GM12878 (cell line): Measurements from ENCODE around the gene TMEM14C. TPM values are rescaled to one million over a fixed set of nuclear protein-coding genes. Genes with fewer than 3 reads are reported as not detected.

Experiments
- ATAC-seq: fragments of 200-7000 bp; cut with Tn5 transposase; 3 replicates; pipeline ENCODE4 v1.9.1; 2020; ENCODE audit warnings: mild to moderate bottlenecking, moderate library complexity
- BruUV-seq: library from RNA; stranded (reverse); fragments of 400-500 nt; replicated peaks from 2 replicates; lab custom pipeline; 2021; lab: Mats Ljungman, UMichigan
- CTCF ChIA-PET: fragments of 300-600 bp; sonication (Branson Sonifier 250); formaldehyde crosslinking; extraction: SDS; loops from one replicate; lab custom pipeline; 2021; ENCODE audit warnings: inconsistent platforms; lab: Yijun Ruan, JAX
- POLR2A ChIA-PET: fragments of 350-600 bp; formaldehyde crosslinking; extraction: SDS; loops from one replicate; lab custom pipeline; 2021; ENCODE audit warnings: inconsistent platforms; lab: Charles Lee
- RAD21 ChIA-PET: fragments of 300-600 bp; sonication (Branson Sonifier 250); formaldehyde crosslinking; loops from one replicate; lab custom pipeline; 2023; ENCODE audit warnings: antibody characterized with exemption; ENCODE audit not compliant: unreplicated experiment; lab: Charles Lee
- SMC1A ChIA-PET: fragments of 300-600 bp; sonication (Branson Sonifier 250); formaldehyde crosslinking; loops from one replicate; lab custom pipeline; 2023; ENCODE audit not compliant: unreplicated experiment, uncharacterized antibody; lab: Charles Lee
- DNase-seq: peaks from one replicate; pipeline ENCODE4 v3.0.0-alpha.2; 2011; ENCODE audit warnings: low read depth, low spot score
- FAIRE-seq: peaks from 3 replicates; lab custom pipeline; 2011; peaks lifted over from hg19 to GRCh38; lab: Jason Lieb, UNC
- H2AFZ ChIP-seq: 2 replicates; pipeline ENCODE4 v1.6.0; 2011; ENCODE audit warnings: low read depth, low read length, control low read depth; ENCODE audit not compliant: control insufficient read depth
- H3K27ac ChIP-seq: 2 replicates; pipeline ENCODE4 v1.5.1; 2011; ENCODE audit warnings: control low read depth; ENCODE audit not compliant: control insufficient read depth, insufficient read depth
- H3K27me3 ChIP-seq, 2 experiments: replicated peaks in 1 of 2; 2 replicates each; pipeline versions ENCODE4 v1.6.0 to v1.6.1; 2011; ENCODE audit warnings: low read length in 1 of 2; ENCODE audit not compliant: control insufficient read depth in 2 of 2, insufficient read depth in 2 of 2
- H3K36me3 ChIP-seq, 2 experiments: 2 replicates each; pipeline ENCODE4 v1.5.1; 2011; ENCODE audit warnings: low read length in 1 of 2; ENCODE audit not compliant: control insufficient read depth in 2 of 2, insufficient read depth in 2 of 2
- H3K4me1 ChIP-seq: 2 replicates; pipeline ENCODE4 v1.6.1; 2011; ENCODE audit warnings: mild to moderate bottlenecking, low read length, moderate library complexity, mixed read lengths; ENCODE audit not compliant: control insufficient read depth, insufficient read depth
- H3K4me2 ChIP-seq: 2 replicates; pipeline ENCODE4 v1.6.0; 2011; ENCODE audit warnings: control low read depth; ENCODE audit not compliant: control insufficient read depth, insufficient read depth
- H3K4me3 ChIP-seq: fragments of 200-600 bp; sonication (generic); 2 replicates; pipeline ENCODE4 v1.5.1; 2016
- H3K79me2 ChIP-seq: 2 replicates; pipeline ENCODE4 v1.6.0; 2011; ENCODE audit warnings: low read length; ENCODE audit not compliant: control insufficient read depth, insufficient read depth
- H3K9ac ChIP-seq: 2 replicates; pipeline ENCODE4 v1.8.0; 2011; ENCODE audit warnings: low read length, control low read depth, mixed read lengths; ENCODE audit not compliant: control insufficient read depth, insufficient read depth
- H3K9me3 ChIP-seq: replicated peaks from 3 replicates; pipeline ENCODE4 v1.5.1; 2011; ENCODE audit warnings: mild to moderate bottlenecking, low read length; ENCODE audit not compliant: control insufficient read depth, insufficient read depth
- H4K20me1 ChIP-seq: 2 replicates; pipeline ENCODE4 v1.6.0; 2011; ENCODE audit not compliant: control insufficient read depth, insufficient read depth
- BMI1 ChIP-seq: fragments of 450-650 bp; IDR thresholded peaks from 2 replicates; pipeline ENCODE4 v1.6.1; 2016; ENCODE audit warnings: mild to moderate bottlenecking, moderate library complexity, borderline replicate concordance
- CBFB ChIP-seq: IDR thresholded peaks from 2 replicates; pipeline ENCODE4 v1.6.1; 2016; ENCODE audit warnings: antibody characterized with exemption, low read depth
- CEBPB ChIP-seq, 2 experiments: fragments of 150-350 bp in 1 of 2; IDR thresholded peaks; 2 replicates each; pipeline ENCODE4 v1.6.1; 2012 to 2014; ENCODE audit warnings: low read depth in 2 of 2, low read length in 2 of 2, borderline replicate concordance in 1 of 2, inconsistent platforms in 1 of 2
- CREB1 ChIP-seq: IDR thresholded peaks from 2 replicates; pipeline ENCODE4 v1.6.1; 2012; ENCODE audit warnings: low read depth, mild to moderate bottlenecking, inconsistent platforms
- IKZF2 ChIP-seq, 2 experiments: fragments of 450-650 bp; IDR thresholded peaks; 2 replicates each; pipeline ENCODE4 v1.6.1; 2017; ENCODE audit warnings: mild to moderate bottlenecking in 2 of 2, moderate library complexity in 2 of 2
- MYB ChIP-seq: fragments of 150-350 bp; IDR thresholded peaks from 2 replicates; pipeline ENCODE4 v1.6.1; 2014; ENCODE audit warnings: mild to moderate bottlenecking, low read depth, low read length, borderline replicate concordance
- NFXL1 ChIP-seq: fragments of 450-650 bp; IDR thresholded peaks from 2 replicates; pipeline ENCODE4 v1.6.1; 2017; ENCODE audit warnings: antibody characterized with exemption, mild to moderate bottlenecking, borderline replicate concordance
- RCOR1 ChIP-seq: conservative IDR thresholded peaks from 2 replicates; pipeline ENCODE4 v1.6.1; 2012; ENCODE audit warnings: low read depth, low read length, improper control_type of control experiment
- TCF3 ChIP-seq: IDR thresholded peaks from 2 replicates; pipeline ENCODE4 v1.6.1; 2012; ENCODE audit warnings: low read depth, mild to moderate bottlenecking, low read length, borderline replicate concordance; ENCODE audit not compliant: insufficient read depth
- YY1 ChIP-seq: IDR thresholded peaks from 2 replicates; pipeline ENCODE4 v1.6.1; 2011; ENCODE audit warnings: low read depth, mild to moderate bottlenecking, low read length
- ZBTB33 ChIP-seq: fragments of 450-650 bp; IDR thresholded peaks from 2 replicates; pipeline ENCODE4 v1.6.1; 2017; ENCODE audit warnings: mild to moderate bottlenecking
- WGBS: methylation state at CpG from one replicate; pipeline ENCODE4 v1.1.6; 2016; ENCODE audit warnings: low lambda C conversion rate; ENCODE audit not compliant: insufficient replicate concordance, insufficient coverage; ENCODE audit errors: missing lambda C conversion rate; 5-methylcytosine and 5-hydroxymethylcytosine counted together
- in situ Hi-C: fragments of 300-500 bp; cut with MboI; formaldehyde crosslinking; loops from 9 replicates; pipeline ENCODE4 v1.14.3; 2018; ENCODE audit warnings: mixed read lengths
- intact Hi-C: fragments of 100-400 bp; cut with micrococcal nuclease; formaldehyde crosslinking; loops from one replicate; pipeline ENCODE4 v1.14.2; 2022; ENCODE audit not compliant: unreplicated experiment
- polyA plus RNA-seq, 11 experiments: library from polyadenylated mRNA; depleted of rRNA in 4 of 11; unstranded in 6 of 11; stranded (reverse) in 5 of 11; fragments of >200 nt; fragmentation: Nextera tagmentation in 4 of 11; fragmentation: Illumina TruSeq in 1 of 11; extraction: Ambion mirVana in 4 of 11; extraction: Trizol in 1 of 11; gene quantifications; 1 replicate in 1 of 11; 2 replicates in 10 of 11; pipeline versions ENCODE4 v1.2.1 to v1.2.3, GENCODE V29; 2011 to 2016; ENCODE audit warnings: inconsistent platforms in 2 of 11, missing spikeins in 2 of 11, low read depth in 1 of 11
- total RNA-seq, 4 experiments: library from RNA; depleted of rRNA in 3 of 4; stranded (reverse); fragments of >200 nt in 3 of 4; fragmentation: Illumina TruSeq in 1 of 4; extraction: Trizol in 1 of 4; gene quantifications; 2 replicates each; pipeline versions ENCODE4 v1.2.1 to v1.2.3, GENCODE V29; 2013 to 2021

The TMEM14C gene
- total and polyA plus RNA-seq, 10 of the 15 experiments (the other 5 are each of a cell fraction or from before 2014, with no cell fraction given): 66.0 to 224 (median 134) TPM

GRCh38 chr6:10676403-10676802, 46.5 kb upstream of the TMEM14C start:
- ChIA-PET RAD21 (no interaction called here), CTCF (no interaction called here), POLR2A (no interaction called here), SMC1A (interaction anchor here (0.5 to 1.2 kb wide), 3 partner anchors 8 to 389 kb away, joined by 3 to 4 read pairs (median 3); no protein-coding TSS in a partner anchor)
- no peak overlapping the region for H2AFZ ChIP-seq
- ATAC-seq (no peak), FAIRE-seq (no peak), DNase-seq (no peak)
- no peaks in the 10 kb centered on the region for H4K20me1 ChIP-seq
- no peaks in the 10 kb centered on the region for H3K27me3 ChIP-seq
- no peak overlapping the region for H3K9ac ChIP-seq
- TF ChIP-seq CBFB (no peak), CEBPB (IDR thresholded peaks at IDR 0.05; ENCODE audit: borderline replicate concordance in 1 of 2, low read depth in 2 of 2, low read length in 2 of 2) (no peak), RCOR1 (no peak), BMI1 (no peak), NFXL1 (no peak)
- no peak overlapping the region for H3K4me3 ChIP-seq
- intact Hi-C loops (no loop called here), in situ Hi-C loops (no loop called here)
- 89% methylated on average over 7 of the region's 7 CpGs for WGBS
- H3K4me1 ChIP-seq: no peaks in the 10 kb centered on the region
- no TSS peak for BruUV-seq
- no peak overlapping the region for H3K4me2 ChIP-seq
- no peaks in the 10 kb centered on the region for H3K36me3 ChIP-seq
- H3K27ac ChIP-seq: no peak overlapping the region
- no peaks in the 10 kb centered on the region for H3K79me2 ChIP-seq
- no peaks in the 10 kb centered on the region for H3K9me3 ChIP-seq

- POLR2A ChIA-PET: no interaction called here
- TF ChIP-seq CREB1 (no peak), MYB (no peak), YY1 (no peak), TCF3 (no peak), IKZF2 (IDR thresholded peaks at IDR 0.05) (no peak), ZBTB33 (no peak)
Observed at GRCh38 chr6:10678456-10678855, 44.4 kb upstream of the TMEM14C start.

More at GRCh38 chr6:10678456-10678855, 44.4 kb upstream of the TMEM14C start:
- Histone ChIP-seq H3K4me1 (no peaks in the 10 kb centered on the region), H3K9me3 (no peaks in the 10 kb centered on the region), H3K4me2 (no peak overlapping the region), H2AFZ (no peak overlapping the region), H3K27ac (no peak overlapping the region), H3K79me2 (no peaks in the 10 kb centered on the region), H3K27me3 (no peaks in the 10 kb centered on the region), H3K36me3 (no peaks in the 10 kb centered on the region), H3K4me3 (no peak overlapping the region), H4K20me1 (no peaks in the 10 kb centered on the region), H3K9ac (no peak overlapping the region)
- SMC1A ChIA-PET: no interaction called here
- 61% methylated on average over 4 of the region's 4 CpGs for WGBS
- no peak for DNase-seq
- no TSS peak for BruUV-seq
- RAD21 ChIA-PET: no interaction called here
- in situ Hi-C loops: no loop called here
- intact Hi-C loops: no loop called here
- CTCF ChIA-PET: no interaction called here
- ATAC-seq: no peak
- FAIRE-seq: no peak
